H54 (cell line): ENCODE measurements around the gene ALAS2.

Experiments
- DNase-seq: peaks from one replicate; pipeline ENCODE4 v3.0.0; 2011; ENCODE audit warnings: low spot score, mixed read lengths; ENCODE audit not compliant: insufficient read length
- FAIRE-seq: peaks from 3 replicates; lab custom pipeline; 2011; peaks lifted over from hg19 to GRCh38; lab: Jason Lieb, UNC
- POLR2A ChIP-seq: IDR thresholded peaks from 2 replicates; pipeline ENCODE4 v1.6.1; 2011; ENCODE audit warnings: low read depth, mild to moderate bottlenecking, low read length

ALAS2 gene

DNA sequence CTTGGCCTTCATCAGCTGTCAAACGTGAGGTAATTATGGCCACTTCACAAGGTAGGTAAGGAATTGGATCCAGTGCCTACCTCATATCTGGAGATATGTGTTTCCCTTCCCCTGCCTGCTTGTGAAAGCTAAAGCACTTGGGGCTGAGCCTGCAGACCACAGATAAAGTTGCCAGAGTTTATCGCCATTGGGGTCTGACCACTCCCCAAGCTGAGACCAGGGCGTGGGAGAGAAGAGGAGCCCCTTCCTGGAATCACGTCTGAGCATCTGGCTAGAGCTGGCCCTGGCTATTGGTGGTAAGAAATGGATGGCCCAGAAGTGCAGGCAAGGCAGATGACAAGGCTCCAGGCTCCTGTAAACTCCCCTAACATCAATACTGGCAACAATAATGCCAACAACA is 2.7 kb downstream of the ALAS2 start:
- DNase-seq = no peak
- TF ChIP-seq POLR2A = no peak
- no peak for FAIRE-seq

DNA sequence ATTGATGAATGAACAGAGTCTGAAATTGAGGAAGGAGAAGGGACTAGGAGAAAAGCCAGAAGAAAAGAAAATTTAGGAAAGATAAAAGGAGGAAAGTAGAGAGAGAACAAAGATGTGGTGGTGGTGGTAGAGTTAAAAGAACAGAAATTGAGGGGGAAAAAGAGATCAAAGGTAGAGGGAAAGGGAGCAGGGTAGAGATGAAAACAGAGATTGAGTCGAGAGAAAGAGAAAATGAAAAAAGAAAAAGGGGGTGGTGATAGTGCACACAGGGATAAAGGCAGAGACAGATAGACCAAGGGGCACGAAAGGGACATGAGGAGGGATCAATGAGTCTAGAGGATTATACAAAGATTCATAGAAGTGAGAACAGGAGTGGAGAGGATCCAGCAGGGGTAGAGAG is 3.9 kb downstream of the ALAS2 start:
- DNase-seq (no peak), FAIRE-seq (no peak)
- no peak for TF ChIP-seq POLR2A

DNA sequence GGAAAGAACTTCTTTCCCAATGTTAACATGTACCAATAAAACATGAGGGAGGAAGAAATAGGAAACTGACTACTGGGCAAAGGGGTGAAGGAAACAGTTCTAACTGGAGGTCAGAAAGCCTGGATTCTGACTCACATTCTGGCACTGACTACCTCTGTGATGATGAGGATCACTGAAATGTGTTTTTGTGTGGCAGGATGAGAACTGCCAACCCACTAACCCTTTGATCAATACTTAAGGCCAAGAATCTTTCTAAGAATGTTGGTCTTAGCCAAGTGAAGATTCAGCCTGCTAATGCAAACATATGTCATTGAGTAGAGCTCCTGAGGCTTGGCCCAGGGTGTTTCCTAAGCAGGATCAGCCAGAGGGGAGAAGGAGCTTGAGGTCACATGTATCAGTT is 4.6 kb downstream of the ALAS2 start:
- FAIRE-seq (no peak), DNase-seq (no peak)
- TF ChIP-seq POLR2A = no peak

GRCh38 chrX:55014897-55015299 is 15.9 kb downstream of the ALAS2 start:
- TF ChIP-seq POLR2A = no peak
- DNase-seq (no peak), FAIRE-seq (no peak)

- TF ChIP-seq POLR2A = no peak
- DNase-seq (no peak), FAIRE-seq (no peak)
These were observed 19.5 kb downstream of the ALAS2 start for GRCh38 chrX:55011294-55011693.

- no peak for TF ChIP-seq POLR2A
- DNase-seq (peak; percentile 9), FAIRE-seq (no peak)
These were observed 22.0 kb downstream of the ALAS2 start for GRCh38 chrX:55008571-55009358.

GRCh38 chrX:55007656-55008055 is 23.1 kb downstream of the ALAS2 start:
- no peak for TF ChIP-seq POLR2A
- peak; percentile 2 for DNase-seq
- FAIRE-seq = no peak

DNA sequence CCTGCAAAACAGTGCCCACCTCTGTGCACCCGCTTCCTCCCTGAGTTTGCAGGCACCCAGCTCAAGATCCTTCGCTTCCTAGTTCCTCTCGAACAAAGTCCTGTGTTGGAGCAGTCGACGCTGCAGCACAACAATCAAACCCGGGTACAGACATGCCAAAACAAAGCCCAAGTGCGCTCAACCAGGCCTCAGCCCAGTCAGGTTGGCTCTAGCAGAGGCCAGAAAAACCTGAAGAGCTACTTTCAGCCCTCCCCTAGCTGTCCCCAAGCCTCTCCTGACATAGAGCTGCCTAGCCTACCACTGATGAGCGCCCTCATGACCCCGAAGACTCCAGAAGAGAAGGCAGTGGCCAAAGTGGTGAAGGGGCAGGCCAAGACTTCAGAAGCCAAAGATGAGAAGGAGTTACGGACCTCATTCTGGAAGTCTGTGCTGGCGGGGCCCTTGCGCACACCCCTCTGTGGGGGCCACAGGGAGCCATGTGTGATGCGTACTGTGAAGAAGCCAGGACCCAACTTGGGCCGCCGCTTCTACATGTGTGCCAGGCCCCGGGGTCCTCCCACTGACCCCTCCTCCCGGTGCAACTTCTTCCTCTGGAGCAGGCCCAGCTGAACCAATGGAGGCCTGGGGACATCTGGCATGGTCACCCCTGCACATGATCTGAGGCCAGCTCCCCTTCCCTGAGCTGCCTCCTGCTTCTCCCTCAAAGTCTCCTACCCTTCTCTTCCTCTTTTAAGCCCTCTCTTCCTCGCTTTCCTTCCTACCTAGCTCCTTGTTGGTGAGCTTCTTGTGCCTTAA is 23.8 kb downstream of the ALAS2 start:
- no peak for TF ChIP-seq POLR2A
- no peak for FAIRE-seq
- no peak for DNase-seq

GRCh38 chrX:55005256-55005655 is 25.5 kb downstream of the ALAS2 start:
- no peak for DNase-seq
- FAIRE-seq = no peak
- TF ChIP-seq POLR2A = no peak

DNA sequence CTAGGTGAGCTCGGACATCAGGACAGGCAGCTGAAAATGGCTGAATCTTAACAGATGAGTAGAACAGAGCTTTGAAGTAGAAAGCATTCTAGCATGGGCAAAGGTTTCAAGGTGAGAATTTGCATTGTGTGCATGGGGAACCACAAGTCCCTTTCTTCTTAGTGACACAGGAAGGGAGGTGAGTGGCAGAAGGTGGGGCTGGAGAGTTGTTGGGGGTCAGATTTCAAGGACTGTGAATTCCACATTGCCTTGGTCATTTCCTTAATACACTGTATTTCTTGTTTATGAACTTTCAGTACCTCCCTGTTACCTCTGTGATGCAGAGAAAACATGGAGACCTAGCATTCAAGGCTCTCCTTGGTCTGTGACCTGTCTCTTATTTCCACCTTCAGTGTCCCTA is 26.5 kb downstream of the ALAS2 start:
- no peak for DNase-seq
- FAIRE-seq = no peak

DNA sequence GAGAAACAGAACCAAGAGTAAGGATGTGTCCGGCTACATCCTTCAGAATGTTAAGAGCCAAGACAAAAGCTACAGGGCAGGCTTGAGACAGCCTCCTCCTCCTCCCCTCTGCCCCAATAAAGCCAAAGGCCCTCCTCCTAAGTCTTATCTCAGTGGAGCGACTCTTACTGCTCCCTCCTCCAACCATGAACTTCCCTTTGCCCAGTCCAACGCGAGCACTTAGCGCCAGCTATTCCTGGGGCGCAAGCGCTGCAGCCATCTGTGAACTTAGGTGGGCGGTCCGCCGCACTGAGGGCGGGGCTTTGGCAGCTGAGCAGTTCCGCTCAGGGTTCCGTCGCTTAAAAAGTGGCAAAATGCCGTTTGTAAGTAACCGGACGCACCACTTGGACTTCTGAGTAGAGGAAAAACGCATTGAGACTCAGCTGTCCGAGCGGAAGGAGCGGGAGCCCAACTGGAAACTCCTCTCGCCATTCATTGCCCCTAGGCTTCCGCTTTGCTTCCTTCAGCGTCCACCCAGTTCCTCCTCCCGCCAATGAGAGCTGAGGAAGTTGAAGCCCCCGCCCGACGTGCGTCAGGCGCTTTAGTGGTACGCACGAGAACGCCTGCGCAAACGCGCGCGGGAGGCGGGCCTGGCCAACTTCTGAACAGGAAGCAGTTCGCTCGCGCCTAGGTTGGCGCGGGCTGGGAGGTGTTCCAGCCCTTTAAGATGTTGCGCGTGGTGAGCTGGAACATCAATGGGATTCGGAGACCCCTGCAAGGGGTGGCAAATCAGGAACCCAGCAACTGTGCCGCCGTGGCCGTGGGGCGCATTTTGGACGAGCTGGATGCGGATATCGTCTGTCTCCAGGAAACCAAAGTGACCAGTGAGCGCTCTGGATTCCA is 30.8 kb downstream of the ALAS2 start, which contains the start of gene APEX2:
Gene APEX2 (plus strand): TSS at position 647 of the 882 bp plus-strand sequence. CDS start 60 bp downstream, at position 707.
- DNase-seq (peak; percentile 35), FAIRE-seq (no peak)
- peak; percentile 61 for TF ChIP-seq POLR2A

More for the DNA sequence above, 26.5 kb downstream of the ALAS2 start:
- TF ChIP-seq POLR2A = no peak

GRCh38 chrX:54995621-54996020 is 35.2 kb downstream of the ALAS2 start:
- FAIRE-seq = no peak
- no peak for DNase-seq
- TF ChIP-seq POLR2A = no peak

DNA sequence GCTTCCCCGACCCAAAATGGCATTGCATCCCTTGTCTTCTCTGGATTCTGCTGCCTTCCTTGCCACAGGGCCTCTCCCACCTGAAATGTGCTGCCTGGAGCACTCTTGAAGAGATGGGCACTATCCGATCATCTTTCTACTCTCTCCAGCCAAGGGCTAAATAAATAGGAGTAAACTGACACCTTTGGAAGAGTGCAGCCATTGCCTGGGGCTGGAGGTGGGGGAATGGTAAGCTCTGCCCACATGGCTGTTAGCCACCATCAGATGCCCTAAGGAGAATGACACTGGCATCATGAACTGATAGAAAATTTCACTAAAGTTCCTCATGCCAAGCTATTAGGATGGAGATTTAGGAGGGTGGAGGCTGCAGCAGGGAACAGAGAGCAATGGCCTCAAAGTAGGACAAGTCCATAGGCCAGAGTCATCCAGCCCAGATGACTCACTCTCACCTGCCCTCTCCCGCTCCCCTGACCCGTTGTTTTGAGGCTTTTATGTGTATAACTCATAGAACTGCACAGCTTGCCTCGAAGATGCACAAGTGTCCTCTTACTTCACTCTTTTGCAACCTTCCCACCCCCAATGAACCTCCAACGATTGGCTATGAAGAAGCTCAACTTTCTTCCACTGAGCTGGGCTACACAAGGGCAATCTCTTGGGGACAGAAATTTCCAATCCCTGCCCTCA is 36.0 kb downstream of the ALAS2 start:
- FAIRE-seq (no peak), DNase-seq (no peak)
- no peak for TF ChIP-seq POLR2A

DNA sequence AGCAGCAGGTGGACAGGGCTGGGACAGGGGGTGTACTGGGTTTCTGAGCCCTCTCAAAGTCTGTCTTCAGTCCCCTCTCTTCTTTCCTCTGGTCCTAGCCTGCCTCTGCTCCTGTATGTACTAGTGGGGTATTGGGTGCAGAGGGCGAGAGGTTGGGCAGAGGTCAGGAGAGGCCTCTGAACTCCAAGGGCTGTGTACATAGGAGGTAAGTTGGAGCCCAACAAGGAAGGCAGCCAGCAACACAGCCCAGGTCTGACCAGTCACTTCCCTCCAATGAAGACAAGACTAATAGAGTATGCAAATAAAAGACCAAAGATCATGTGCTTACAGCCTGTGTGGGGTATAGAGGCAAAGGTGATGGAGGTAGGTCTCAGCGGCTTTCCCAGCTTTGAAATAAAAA is 36.7 kb downstream of the ALAS2 start, which contains the start of gene PFKFB1:
Gene PFKFB1 (minus strand): TSS at position 90 of the 400 bp plus-strand sequence. CDS start 181 bp downstream, outside the sequence.
- FAIRE-seq (no peak), DNase-seq (no peak)
- no peak for TF ChIP-seq POLR2A
